ENCODE results near the gene TTC28. TPM values are rescaled to one million over a fixed set of nuclear protein-coding genes. Genes with fewer than 3 reads are reported as not detected.

The TTC28 gene
- total and polyA plus RNA-seq, 2 donors (not counting 3 experiments of a cell fraction or from before 2014, with no cell fraction given) = 16.5 to 51.1 TPM

DNA sequence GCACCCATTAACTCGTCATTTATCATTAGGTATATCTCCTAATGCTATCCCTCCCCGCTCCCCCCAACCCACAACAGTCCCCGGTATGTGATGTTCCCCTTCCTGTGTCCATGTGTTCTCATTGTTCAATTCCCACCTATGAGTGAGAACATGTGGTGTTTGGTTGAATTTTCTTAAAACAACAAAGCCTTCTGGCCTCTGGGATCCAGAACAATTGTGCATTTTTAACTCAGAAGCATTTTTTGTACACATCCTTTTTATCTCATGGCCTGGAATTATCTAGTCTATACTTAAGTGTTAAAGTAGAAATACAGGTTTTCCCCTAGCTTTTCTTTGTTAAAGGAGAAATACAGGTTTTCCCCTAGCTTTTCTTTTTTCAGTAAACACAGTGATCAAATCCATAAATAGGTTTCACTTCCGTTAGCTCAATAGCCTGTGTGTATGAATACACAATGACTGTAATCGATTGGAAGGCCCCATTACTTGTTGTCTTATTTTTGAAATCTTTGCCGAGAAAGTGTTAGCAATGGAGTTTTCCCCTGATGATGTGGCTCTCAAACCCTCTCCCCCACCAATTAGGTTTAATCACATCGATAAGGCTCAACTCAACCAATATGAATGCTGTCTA is 635.0 kb downstream of the TTC28 start:
- DNase-seq (ENCODE audit: low read depth, low spot score) = no peak
- TF ChIP-seq, protein P1, sequence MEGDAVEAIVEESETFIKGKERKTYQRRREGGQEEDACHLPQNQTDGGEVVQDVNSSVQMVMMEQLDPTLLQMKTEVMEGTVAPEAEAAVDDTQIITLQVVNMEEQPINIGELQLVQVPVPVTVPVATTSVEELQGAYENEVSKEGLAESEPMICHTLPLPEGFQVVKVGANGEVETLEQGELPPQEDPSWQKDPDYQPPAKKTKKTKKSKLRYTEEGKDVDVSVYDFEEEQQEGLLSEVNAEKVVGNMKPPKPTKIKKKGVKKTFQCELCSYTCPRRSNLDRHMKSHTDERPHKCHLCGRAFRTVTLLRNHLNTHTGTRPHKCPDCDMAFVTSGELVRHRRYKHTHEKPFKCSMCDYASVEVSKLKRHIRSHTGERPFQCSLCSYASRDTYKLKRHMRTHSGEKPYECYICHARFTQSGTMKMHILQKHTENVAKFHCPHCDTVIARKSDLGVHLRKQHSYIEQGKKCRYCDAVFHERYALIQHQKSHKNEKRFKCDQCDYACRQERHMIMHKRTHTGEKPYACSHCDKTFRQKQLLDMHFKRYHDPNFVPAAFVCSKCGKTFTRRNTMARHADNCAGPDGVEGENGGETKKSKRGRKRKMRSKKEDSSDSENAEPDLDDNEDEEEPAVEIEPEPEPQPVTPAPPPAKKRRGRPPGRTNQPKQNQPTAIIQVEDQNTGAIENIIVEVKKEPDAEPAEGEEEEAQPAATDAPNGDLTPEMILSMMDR (IDR thresholded peaks at IDR 0.05; ENCODE audit: extremely low read depth in 1 of 2, insufficient read depth in 1 of 2, low read depth in 1 of 2, low read length in 2 of 2) = no peak
- TF ChIP-seq MYC (IDR thresholded peaks at IDR 0.05; ENCODE audit: low read depth, low read length) = no peak
- TF ChIP-seq FOS (IDR thresholded peaks at IDR 0.05; ENCODE audit: borderline replicate concordance, insufficient read depth, low read length) = no peak
- no peak for TF ChIP-seq POLR2A (IDR thresholded peaks at IDR 0.05; ENCODE audit: low read depth, low read length)
- no peak for TF ChIP-seq EZH2 (IDR thresholded peaks at IDR 0.05; ENCODE audit: borderline replicate concordance, low read depth, low read length, severe bottlenecking)
- TF ChIP-seq, protein P2, sequence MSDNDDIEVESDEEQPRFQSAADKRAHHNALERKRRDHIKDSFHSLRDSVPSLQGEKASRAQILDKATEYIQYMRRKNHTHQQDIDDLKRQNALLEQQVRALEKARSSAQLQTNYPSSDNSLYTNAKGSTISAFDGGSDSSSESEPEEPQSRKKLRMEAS (IDR thresholded peaks at IDR 0.05; ENCODE audit: insufficient read depth, insufficient read length) = no peak
- no peak for TF ChIP-seq GATA2 (IDR thresholded peaks at IDR 0.05; ENCODE audit: insufficient read depth, insufficient read length, low read depth, low read length)
- no peak for TF ChIP-seq POLR2AphosphoS5 (IDR thresholded peaks at IDR 0.05; ENCODE audit: insufficient read depth, low read depth, low read length)
- no peak for TF ChIP-seq JUN (IDR thresholded peaks at IDR 0.05; ENCODE audit: borderline replicate concordance, insufficient read depth, insufficient read length, low read depth)
- no peaks in the 10 kb centered on the region for H3K36me3 ChIP-seq (ENCODE audit: control insufficient read depth in 2 of 2, extremely low read depth in 1 of 2, insufficient read depth in 2 of 2, low read length in 2 of 2)
- no peaks in the 10 kb centered on the region for H3K9me3 ChIP-seq (replicated peaks; ENCODE audit: control insufficient read depth, insufficient read depth, low read length)
- H3K9me1 ChIP-seq (replicated peaks; ENCODE audit: control insufficient read depth, extremely low read depth, insufficient read depth, low read length) = no peaks in the 10 kb centered on the region
- no TSS peak for BruUV-seq (replicated peaks)
- intact Hi-C loops (cut with micrococcal nuclease) = no loop called here
- H2AFZ ChIP-seq (ENCODE audit: low read depth, low read length) = no peak overlapping the region
- no peak for FAIRE-seq
- no peaks in the 10 kb centered on the region for H3K4me1 ChIP-seq (ENCODE audit: control insufficient read depth, extremely low read depth, insufficient read depth, low read length)
- dilution Hi-C loops (cut with MboI; ENCODE audit: extremely low pct_ligation_motif_present, low sequenced_read_pairs) = no loop called here
- no peak overlapping the region for H3K9ac ChIP-seq (replicated peaks; ENCODE audit: extremely low read depth, insufficient read depth, low read length)
- no peaks in the 10 kb centered on the region for H4K20me1 ChIP-seq (replicated peaks; ENCODE audit: control insufficient read depth, extremely low read depth, insufficient read depth, low read length)
- no peak overlapping the region for H3K4me3 ChIP-seq (replicated peaks in 1 of 3; ENCODE audit: insufficient read depth in 1 of 3, low read depth in 1 of 3, low read length in 3 of 3)
- H3K27me3 ChIP-seq (ENCODE audit: control insufficient read depth in 2 of 2, insufficient read depth in 2 of 2, low read length in 2 of 2) = no peaks in the 10 kb centered on the region
- H3K79me2 ChIP-seq (ENCODE audit: control insufficient read depth, insufficient read depth, low read length) = no peaks in the 10 kb centered on the region
- CTCF ChIA-PET = interaction anchor here (2.0 kb wide), 1 partner anchor 25 kb away, joined by 8 read pairs; no protein-coding TSS in a partner anchor
- POLR2A ChIA-PET = no interaction called here
- H3K4me2 ChIP-seq (ENCODE audit: insufficient read depth, low read length) = no peak overlapping the region
- no peak overlapping the region for H3K27ac ChIP-seq (ENCODE audit: insufficient read depth, low read depth, low read length)

Data from endothelial cell of umbilical vein (primary cell).